Measurements from ENCODE around the gene PNPLA2. TPM values are rescaled to one million over a fixed set of nuclear protein-coding genes. Genes with fewer than 3 reads are reported as not detected.

The PNPLA2 gene
- total and polyA plus RNA-seq, 8 donors, result 59.1 to 234 (median 95.9) TPM

GRCh38 chr11:849951-850774, 31.4 kb downstream of the PNPLA2 start:
- intact Hi-C loops (cut with DNase I), result loop anchor here in 1 of 3 donors (5.0 kb wide), 1 partner anchor 202 kb away; no protein-coding TSS in a partner anchor
- 30 to 36% methylated on average over 73 to 97 of the region's 97 CpGs for WGBS, 2 donors
- no peak for DNase-seq
- Histone ChIP-seq H3K27me3 (no peaks in the 10 kb centered on the region), H3K4me3 (peak overlapping the region; percentile 8 to 31 (median 20)), H3K36me3 (no peaks in the 10 kb centered on the region), H3K4me1 (peaks cover 0 to 16% (median 11%) of the 10 kb centered on the region in 3 donors), H3K9me3 (no peaks in the 10 kb centered on the region), H3K27ac (no peak overlapping the region)
- no peak for FAIRE-seq
- no peak for TF ChIP-seq CTCF (IDR thresholded peaks at IDR 0.05)
- no peak for ATAC-seq

- no peaks in the 10 kb centered on the region for H3K36me3 ChIP-seq
- no peak overlapping the region for H3K27ac ChIP-seq
- DNase-seq (no peak), FAIRE-seq (no peak), ATAC-seq (no peak)
- peaks cover 0 to 16% (median 11%) of the 10 kb centered on the region in 3 donors for H3K4me1 ChIP-seq
- 74 to 82% methylated on average over 28 of the region's 28 CpGs for WGBS, 2 donors
- no peaks in the 10 kb centered on the region for H3K27me3 ChIP-seq
- no peak overlapping the region for H3K4me3 ChIP-seq
- intact Hi-C loops (cut with DNase I), result no loop called here
- no peaks in the 10 kb centered on the region for H3K9me3 ChIP-seq
- TF ChIP-seq CTCF (IDR thresholded peaks at IDR 0.05), result no peak
Measured at GRCh38 chr11:850775-851763, 32.4 kb downstream of the PNPLA2 start.

- Histone ChIP-seq H3K9me3 (no peaks in the 10 kb centered on the region), H3K27ac (no peak overlapping the region), H3K4me3 (no peak overlapping the region), H3K36me3 (no peaks in the 10 kb centered on the region), H3K4me1 (peaks cover 0 to 16% (median 11%) of the 10 kb centered on the region in 3 donors), H3K27me3 (no peaks in the 10 kb centered on the region)
- ATAC-seq, result no peak
- FAIRE-seq, result no peak
- intact Hi-C loops (cut with DNase I), result no loop called here
- no peak for DNase-seq
- WGBS, 2 donors, result 84 to 87% methylated on average over 14 to 15 of the region's 15 CpGs
- TF ChIP-seq CTCF (IDR thresholded peaks at IDR 0.05), result no peak
Measured at GRCh38 chr11:852762-853161, 34.0 kb downstream of the PNPLA2 start.

GRCh38 chr11:853682-854448, 35.2 kb downstream of the PNPLA2 start:
- H3K36me3 ChIP-seq, result no peaks in the 10 kb centered on the region
- TF ChIP-seq CTCF (IDR thresholded peaks at IDR 0.05), result no peak
- H3K4me1 ChIP-seq, result peaks cover 0 to 8% (median 4%) of the 10 kb centered on the region in 3 donors
- ATAC-seq, result no peak
- intact Hi-C loops (cut with DNase I), result no loop called here
- H3K9me3 ChIP-seq, result no peaks in the 10 kb centered on the region
- no peak overlapping the region for H3K4me3 ChIP-seq
- no peak for DNase-seq
- no peak overlapping the region for H3K27ac ChIP-seq
- H3K27me3 ChIP-seq, result no peaks in the 10 kb centered on the region
- no peak for FAIRE-seq
- 96% methylated on average over 27 of the region's 27 CpGs for WGBS, 2 donors
